K562 (cell line): ENCODE measurements around the gene THBS2. TPM values are rescaled to one million over a fixed set of nuclear protein-coding genes. Genes with fewer than 3 reads are reported as not detected.

Source experiments
- ATAC-seq: fragments of 200-7000 bp; cut with Tn5 transposase; 3 replicates; pipeline ENCODE4 v1.9.1; 2020; ENCODE audit warnings: moderate library complexity
- BruUV-seq: library from RNA; stranded (reverse); fragments of 400-500 nt; replicated peaks from 2 replicates; lab custom pipeline; 2021; lab: Mats Ljungman, UMichigan
- CTCF ChIA-PET: fragments of 300-600 bp; formaldehyde crosslinking; extraction: SDS; loops from one replicate; lab custom pipeline; 2021; ENCODE audit warnings: low intra/inter-chr PET ratio; lab: Yijun Ruan, JAX
- POLR2A ChIA-PET: fragments of 300-600, 350-650 bp; sonication (Branson Sonifier 250); formaldehyde crosslinking; extraction: SDS; loops from one replicate; lab custom pipeline; 2021; ENCODE audit warnings: antibody characterized with exemption, inconsistent platforms; lab: Yijun Ruan, JAX
- DNase-seq, 4 experiments: peaks; one replicate each; pipeline versions ENCODE4 v3.0.0 to v3.0.0-alpha.2; 2011 to 2018; ENCODE audit warnings: low spot score in 3 of 4, mixed read lengths in 3 of 4; ENCODE audit errors: extremely low read depth in 1 of 4
- FAIRE-seq: peaks from 2 replicates; lab custom pipeline; 2011; peaks lifted over from hg19 to GRCh38; lab: Jason Lieb, UNC
- H2AFZ ChIP-seq: 2 replicates; pipeline ENCODE4 v1.6.0; 2011; ENCODE audit warnings: low read depth, low read length, control low read depth, inconsistent platforms
- H3K27ac ChIP-seq: fragments of 200-600 bp; 3 replicates; pipeline ENCODE4 v1.8.0; 2011; ENCODE audit warnings: low read depth, mild to moderate bottlenecking, control low read depth, inconsistent platforms, low read length, moderate library complexity, mixed read lengths; ENCODE audit errors: extremely low read depth
- H3K27me3 ChIP-seq, 2 experiments: fragments of 300-600 bp in 1 of 2; 2 replicates in 1 of 2; 3 replicates in 1 of 2; pipeline versions ENCODE4 v1.6.0 to v1.8.0; 2011; ENCODE audit warnings: inconsistent platforms in 2 of 2, low read length in 2 of 2, mild to moderate bottlenecking in 1 of 2, mixed read lengths in 1 of 2, moderate library complexity in 1 of 2; ENCODE audit not compliant: control insufficient read depth in 2 of 2, insufficient read depth in 2 of 2
- H3K36me3 ChIP-seq: fragments of 300-600 bp; 3 replicates; pipeline ENCODE4 v1.8.0; 2011; ENCODE audit warnings: mild to moderate bottlenecking, low read length, inconsistent platforms; ENCODE audit not compliant: control insufficient read depth, insufficient read depth
- H3K4me1 ChIP-seq, 2 experiments: fragments of 200-600 bp in 1 of 2; replicated peaks in 1 of 2; 2 replicates in 1 of 2; 3 replicates in 1 of 2; pipeline versions ENCODE4 v1.5.1 to v1.8.0; 2011; ENCODE audit warnings: inconsistent platforms in 2 of 2, low read length in 2 of 2, mild to moderate bottlenecking in 1 of 2, mixed read lengths in 1 of 2, moderate library complexity in 1 of 2; ENCODE audit not compliant: control insufficient read depth in 2 of 2, insufficient read depth in 2 of 2
- H3K4me2 ChIP-seq: 2 replicates; pipeline ENCODE4 v1.6.1; 2011; ENCODE audit warnings: low read length, control low read depth, inconsistent platforms, mixed read lengths; ENCODE audit not compliant: insufficient read depth
- H3K4me3 ChIP-seq: fragments of 200-600 bp; sonication (generic), shearing (Covaris generic); 2 replicates; pipeline ENCODE4 v1.5.1; 2016; ENCODE audit warnings: control low read depth, inconsistent platforms
- H3K79me2 ChIP-seq: fragments of 200-600 bp; 3 replicates; pipeline ENCODE4 v1.8.0; 2011; ENCODE audit warnings: low read length, inconsistent platforms; ENCODE audit not compliant: control insufficient read depth, insufficient read depth
- H3K9ac ChIP-seq, 2 experiments: 2 replicates each; pipeline versions ENCODE4 v1.6.0 to v1.6.1; 2011; ENCODE audit warnings: low read depth in 2 of 2, low read length in 2 of 2, control low read depth in 1 of 2, inconsistent platforms in 1 of 2, mild to moderate bottlenecking in 1 of 2, mixed read lengths in 1 of 2; ENCODE audit not compliant: insufficient read depth in 1 of 2
- H3K9me1 ChIP-seq: one replicate; pipeline ENCODE4 v1.6.0; 2011; ENCODE audit warnings: inconsistent platforms, mild to moderate bottlenecking, low read length, moderate library complexity; ENCODE audit not compliant: control insufficient read depth, insufficient read depth
- H3K9me3 ChIP-seq: replicated peaks from 2 replicates; pipeline ENCODE4 v1.5.1; 2011; ENCODE audit warnings: low read depth, low read length, inconsistent platforms; ENCODE audit not compliant: control insufficient read depth, insufficient read depth
- H4K20me1 ChIP-seq: replicated peaks from 2 replicates; pipeline ENCODE4 v1.6.1; 2011; ENCODE audit warnings: low read length, inconsistent platforms, mixed read lengths; ENCODE audit not compliant: control insufficient read depth, insufficient read depth
- BRCA1 ChIP-seq, 2 experiments: fragments of 450-650 bp in 1 of 2; sonication (generic) in 1 of 2; formaldehyde crosslinking in 1 of 2; IDR thresholded peaks; 2 replicates each; pipeline versions ENCODE4 v1.5.0 to v1.6.1; 2017 to 2020; ENCODE audit warnings: mild to moderate bottlenecking in 1 of 2, missing genetic modification reagents in 1 of 2
- C11orf30 ChIP-seq: fragments of 450-650 bp; IDR thresholded peaks from 2 replicates; pipeline ENCODE4 v1.6.1; 2016; ENCODE audit warnings: low read depth, mild to moderate bottlenecking
- CBX5 ChIP-seq: IDR thresholded peaks from 2 replicates; pipeline ENCODE4 v1.6.1; 2014; ENCODE audit warnings: low read depth, borderline replicate concordance
- CC2D1A ChIP-seq: fragments of 450-650 bp; IDR thresholded peaks from 2 replicates; pipeline ENCODE4 v1.6.1; 2017; ENCODE audit warnings: mild to moderate bottlenecking
- FOXJ2 ChIP-seq: fragments of 200-800 bp; sonication (Bioruptor generic); IDR thresholded peaks from 2 replicates; pipeline ENCODE4 v1.6.1; 2016; ENCODE audit warnings: missing genetic modification characterization, missing compliant biosample characterization
- IRF2 ChIP-seq: sonication (generic); formaldehyde crosslinking; IDR thresholded peaks from 2 replicates; pipeline ENCODE4 v1.8.1; 2022; ENCODE audit warnings: mild to moderate bottlenecking, missing genetic modification reagents
- SMAD2 ChIP-seq: fragments of 150-350 bp; IDR thresholded peaks from 2 replicates; pipeline ENCODE4 v1.6.1; 2014; ENCODE audit warnings: low read depth, mild to moderate bottlenecking, low read length
- ZNF143 ChIP-seq: sonication (generic); formaldehyde crosslinking; IDR thresholded peaks from 2 replicates; pipeline ENCODE4 v1.9.0; 2022; ENCODE audit warnings: mild to moderate bottlenecking, missing genetic modification reagents
- WGBS: fragments of 100-300 bp; shearing (Covaris generic); methylation state at CpG from one replicate; pipeline ENCODE4 v1.1.6; 2016; ENCODE audit warnings: low coverage, mixed read lengths; ENCODE audit not compliant: insufficient coverage; ENCODE audit errors: missing lambda C conversion rate; 5-methylcytosine and 5-hydroxymethylcytosine counted together
- in situ Hi-C: fragments of 300-500 bp; cut with MboI; formaldehyde crosslinking; loops from 4 replicates; pipeline ENCODE4 v1.15.0; 2018; ENCODE audit warnings: inconsistent platforms, mixed read lengths
- intact Hi-C: fragments of 100-400 bp; cut with micrococcal nuclease; formaldehyde crosslinking; loops from 2 replicates; pipeline ENCODE4 v1.14.2; 2022
- polyA plus RNA-seq, 8 experiments: library from polyadenylated mRNA; depleted of rRNA in 4 of 8; stranded (reverse) in 5 of 8; unstranded in 3 of 8; fragments of >200 nt; fragmentation: Nextera tagmentation in 2 of 8; fragmentation: Illumina TruSeq in 1 of 8; extraction: Ambion mirVana in 2 of 8; extraction: Trizol in 1 of 8; gene quantifications; 2 replicates each; pipeline versions ENCODE4 v1.2.1 to v1.2.3, GENCODE V29; 2011 to 2014; ENCODE audit warnings: inconsistent platforms in 1 of 8, missing spikeins in 1 of 8
- total RNA-seq, 7 experiments: library from RNA; depleted of rRNA in 6 of 7; stranded (reverse); fragments of >200 nt in 6 of 7; fragmentation: Illumina TruSeq in 2 of 7; extraction: Trizol in 2 of 7; gene quantifications; 2 replicates each; pipeline versions ENCODE4 v1.2.1 to v1.2.3, GENCODE V29; 2011 to 2021; ENCODE audit warnings: low replicate concordance in 1 of 7
- TF ChIP-seq, protein P1 (sequence below): fragments of 250-450 bp; sonication (Bioruptor Pico); IDR thresholded peaks from 2 replicates; pipeline ENCODE4 v1.8.0; 2022; ENCODE audit warnings: moderate library complexity, mild to moderate bottlenecking, inconsistent platforms

Gene THBS2
- total and polyA plus RNA-seq, 9 of the 15 experiments (the other 6 are each of a cell fraction or from before 2014, with no cell fraction given) = 0.03 to 0.11 (median 0.03) TPM; not detected in 6

DNA sequence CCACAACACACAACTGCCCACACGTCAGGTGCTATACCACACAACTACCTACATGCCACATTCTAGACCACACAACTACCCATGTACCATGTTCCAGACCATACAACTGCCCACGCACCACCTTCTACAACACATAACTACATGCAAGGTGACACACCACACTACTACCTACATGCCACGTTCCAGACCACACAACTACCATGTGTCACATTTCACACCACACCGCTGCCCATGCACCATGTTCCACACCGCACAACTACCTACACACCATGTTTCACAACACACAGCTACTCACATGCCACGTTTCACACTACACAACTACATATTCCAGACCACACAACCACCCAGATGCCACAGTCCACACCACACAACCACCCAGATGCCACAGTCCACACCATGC lies 19.8 kb downstream of the THBS2 start:
- Histone ChIP-seq H3K27me3 (peaks cover 17 to 61% of the 10 kb centered on the region in 2 experiments), H3K9me3 (peaks cover 2% of the 10 kb centered on the region), H3K9me1 (no peaks in the 10 kb centered on the region), H3K27ac (no peak overlapping the region), H3K9ac (no peak overlapping the region), H2AFZ (no peak overlapping the region)
- BruUV-seq = no TSS peak
- ATAC-seq (no peak), DNase-seq (no peak), FAIRE-seq (no peak)
- intact Hi-C loops = no loop called here
- TF ChIP-seq FOXJ2 (no peak), IRF2 (CRISPR knock-in tag) (0 out of 2 replicates have a peak, but pooled peaks have one; percentile 71)
- TF ChIP-seq, protein P1, sequence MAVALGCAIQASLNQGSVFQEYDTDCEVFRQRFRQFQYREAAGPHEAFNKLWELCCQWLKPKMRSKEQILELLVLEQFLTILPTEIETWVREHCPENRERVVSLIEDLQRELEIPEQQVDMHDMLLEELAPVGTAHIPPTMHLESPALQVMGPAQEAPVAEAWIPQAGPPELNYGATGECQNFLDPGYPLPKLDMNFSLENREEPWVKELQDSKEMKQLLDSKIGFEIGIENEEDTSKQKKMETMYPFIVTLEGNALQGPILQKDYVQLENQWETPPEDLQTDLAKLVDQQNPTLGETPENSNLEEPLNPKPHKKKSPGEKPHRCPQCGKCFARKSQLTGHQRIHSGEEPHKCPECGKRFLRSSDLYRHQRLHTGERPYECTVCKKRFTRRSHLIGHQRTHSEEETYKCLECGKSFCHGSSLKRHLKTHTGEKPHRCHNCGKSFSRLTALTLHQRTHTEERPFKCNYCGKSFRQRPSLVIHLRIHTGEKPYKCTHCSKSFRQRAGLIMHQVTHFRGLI = no peak
- TF ChIP-seq, all 486 proteins: peak for 1
- no peak overlapping the region for H3K4me2 ChIP-seq
- POLR2A ChIA-PET = no interaction called here
- no peak overlapping the region for H3K4me3 ChIP-seq
- no peaks in the 10 kb centered on the region for H4K20me1 ChIP-seq
- 17% methylated on average over 6 of the region's 6 CpGs for WGBS
- in situ Hi-C loops = no loop called here
- peaks cover 0 to 10% of the 10 kb centered on the region in 2 experiments; a peak in 1 of 5 replicates for H3K4me1 ChIP-seq
- no peaks in the 10 kb centered on the region for H3K36me3 ChIP-seq
- H3K79me2 ChIP-seq = no peaks in the 10 kb centered on the region
- CTCF ChIA-PET = no interaction called here

DNA sequence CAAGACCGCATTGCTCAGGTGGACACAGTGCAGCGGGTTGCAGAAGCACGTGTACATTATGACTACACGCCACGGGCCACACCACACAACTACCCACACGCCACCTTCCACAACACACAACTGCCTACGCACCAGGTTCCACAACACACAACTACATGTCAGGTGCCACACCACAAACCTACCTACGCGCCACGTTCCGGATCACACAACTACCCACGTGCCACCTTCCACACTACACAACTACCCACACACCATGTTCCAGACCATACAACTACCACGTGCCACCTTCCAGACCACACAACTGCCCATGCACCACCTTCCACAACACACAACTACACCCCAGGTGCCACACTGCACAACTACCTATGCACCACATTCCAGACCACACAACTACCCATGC lies 20.5 kb downstream of the THBS2 start:
- no peak for TF ChIP-seq CBX5
- no peak for TF ChIP-seq BRCA1 (IDR thresholded peaks at IDR 0.05)
- no peak for TF ChIP-seq BRCA1 (CRISPR knock-in tag; IDR thresholded peaks at IDR 0.05)
- no peak for TF ChIP-seq SMAD2
- TF ChIP-seq C11orf30 = no peak
- no peak for TF ChIP-seq ZNF143 (CRISPR knock-in tag)
- no peak for TF ChIP-seq CC2D1A
- no peak for FAIRE-seq
- 32% methylated on average over 13 of the region's 13 CpGs for WGBS

More for the DNA sequence above, 20.5 kb downstream of the THBS2 start:
- Histone ChIP-seq H3K4me1 (peaks cover 0 to 10% of the 10 kb centered on the region in 2 experiments; a peak in 1 of 5 replicates), H3K27me3 (peaks cover 14 to 63% of the 10 kb centered on the region in 2 experiments), H2AFZ (no peak overlapping the region), H3K9me3 (peaks cover 2% of the 10 kb centered on the region), H3K9me1 (no peaks in the 10 kb centered on the region), H3K9ac (no peak overlapping the region), H3K36me3 (no peaks in the 10 kb centered on the region), H3K79me2 (no peaks in the 10 kb centered on the region), H3K4me3 (no peak overlapping the region), H3K27ac (no peak overlapping the region), H4K20me1 (no peaks in the 10 kb centered on the region), H3K4me2 (no peak overlapping the region)
- in situ Hi-C loops (no loop called here), intact Hi-C loops (no loop called here)
- ChIA-PET POLR2A (no interaction called here), CTCF (no interaction called here)
- DNase-seq = no peak
- BruUV-seq = no TSS peak
- no peak for ATAC-seq
